GM19025 (cell line): ENCODE results near the gene DENND6A.
A peak's percentile ranks its signal among the peaks of the same experiment; 100 is the strongest.
"Not testable (repeated sequence)": the region's sequence is repeated elsewhere in the genome, so short reads cannot be mapped to it uniquely, and the experiment has no call there.

Experiments
- ATAC-seq: cut with Tn5 transposase; IDR thresholded peaks from one replicate; pipeline ENCODE4 v1.9.1; 2021; ENCODE audit warnings: mild to moderate bottlenecking, low read depth, moderate library complexity; ENCODE audit not compliant: unreplicated experiment

Gene DENND6A, protein sequence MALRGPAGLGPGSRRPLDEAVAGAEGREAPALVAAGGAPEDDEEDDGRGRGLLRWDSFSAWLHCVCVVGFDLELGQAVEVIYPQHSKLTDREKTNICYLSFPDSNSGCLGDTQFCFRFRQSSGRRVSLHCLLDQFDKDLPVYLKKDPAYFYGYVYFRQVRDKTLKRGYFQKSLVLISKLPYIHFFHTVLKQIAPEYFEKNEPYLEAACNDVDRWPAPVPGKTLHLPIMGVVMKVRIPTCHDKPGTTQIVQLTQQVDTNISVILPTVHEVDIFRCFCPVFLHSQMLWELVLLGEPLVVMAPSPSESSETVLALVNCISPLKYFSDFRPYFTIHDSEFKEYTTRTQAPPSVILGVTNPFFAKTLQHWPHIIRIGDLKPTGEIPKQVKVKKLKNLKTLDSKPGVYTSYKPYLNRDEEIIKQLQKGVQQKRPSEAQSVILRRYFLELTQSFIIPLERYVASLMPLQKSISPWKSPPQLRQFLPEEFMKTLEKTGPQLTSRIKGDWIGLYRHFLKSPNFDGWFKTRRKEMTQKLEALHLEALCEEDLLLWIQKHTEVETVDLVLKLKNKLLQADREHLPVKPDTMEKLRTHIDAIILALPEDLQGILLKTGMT

DNA sequence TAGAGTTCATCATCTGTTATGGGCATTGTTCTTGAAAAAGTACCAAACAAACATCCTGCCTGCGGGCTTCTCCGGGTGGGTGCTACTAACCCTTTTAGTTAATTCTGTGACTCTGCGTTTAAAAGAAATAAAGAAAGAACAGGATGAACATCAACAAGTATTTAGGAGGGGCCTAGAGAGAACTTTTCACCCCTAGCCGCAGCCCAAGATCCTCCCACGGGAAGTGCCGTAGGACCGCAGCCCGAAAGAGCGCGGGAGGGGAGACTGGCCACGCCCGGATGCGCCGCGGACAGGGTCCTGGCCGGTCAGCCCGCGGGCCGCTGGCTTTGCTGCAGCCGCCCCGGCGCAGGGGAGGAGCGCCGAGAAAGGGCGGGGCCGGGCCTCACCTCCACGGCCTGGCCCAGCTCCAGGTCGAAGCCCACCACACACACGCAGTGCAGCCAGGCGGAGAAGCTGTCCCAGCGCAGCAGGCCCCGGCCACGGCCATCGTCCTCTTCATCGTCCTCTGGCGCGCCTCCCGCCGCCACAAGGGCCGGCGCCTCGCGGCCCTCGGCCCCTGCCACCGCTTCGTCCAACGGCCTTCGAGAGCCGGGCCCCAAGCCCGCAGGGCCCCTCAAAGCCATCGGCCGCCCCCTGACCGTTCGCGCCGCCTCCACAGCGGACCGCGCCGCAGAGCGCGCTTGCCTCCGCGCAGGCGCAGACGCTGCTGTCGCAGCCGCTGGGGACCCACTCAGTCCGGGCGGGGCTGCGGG lies at the start of gene DENND6A:
Gene DENND6A (minus strand): TSS at position 682 of the 752 bp plus-strand sequence. CDS start 59 bp downstream, at position 623.
- ATAC-seq = peak; percentile 78

DNA sequence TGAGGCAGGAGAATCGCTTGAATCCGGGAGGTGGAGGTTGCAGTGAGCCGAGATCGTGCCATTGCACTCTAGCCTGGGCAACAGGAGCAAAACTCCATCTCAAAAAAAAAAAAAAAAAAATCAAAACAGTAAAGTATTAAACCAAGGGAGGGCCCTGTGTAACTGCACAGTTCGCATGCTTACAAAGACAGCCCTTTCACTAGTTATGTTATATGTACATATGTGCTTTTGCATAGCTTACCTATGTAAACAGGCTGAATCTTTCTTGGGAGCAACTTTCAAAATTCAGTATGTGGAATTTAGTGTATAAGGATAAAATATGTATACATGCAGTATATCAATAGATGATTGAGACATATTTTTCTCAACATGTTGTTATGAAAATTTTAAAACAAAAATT lies 47.1 kb upstream of the DENND6A start:
- no peak for ATAC-seq

DNA sequence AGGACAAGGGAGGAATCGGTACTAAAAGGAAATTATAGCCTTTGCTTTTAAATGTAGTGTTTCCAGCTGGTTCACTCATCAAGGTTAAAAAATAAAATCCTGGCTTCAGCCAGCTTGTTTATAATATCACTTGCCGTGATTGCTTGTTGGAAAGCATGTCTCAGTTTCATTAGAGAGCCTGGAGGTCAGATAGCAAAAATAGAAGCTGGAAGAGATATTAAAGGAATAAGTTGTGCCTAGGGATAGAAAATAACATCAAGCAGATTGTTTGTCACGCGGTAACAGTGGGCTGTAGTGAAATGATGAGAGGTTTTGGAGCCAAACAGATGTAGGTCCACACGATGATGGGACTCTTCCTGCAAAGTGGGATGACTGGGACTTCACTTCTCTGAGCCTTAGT lies 45.5 kb upstream of the DENND6A start:
- no peak for ATAC-seq

DNA sequence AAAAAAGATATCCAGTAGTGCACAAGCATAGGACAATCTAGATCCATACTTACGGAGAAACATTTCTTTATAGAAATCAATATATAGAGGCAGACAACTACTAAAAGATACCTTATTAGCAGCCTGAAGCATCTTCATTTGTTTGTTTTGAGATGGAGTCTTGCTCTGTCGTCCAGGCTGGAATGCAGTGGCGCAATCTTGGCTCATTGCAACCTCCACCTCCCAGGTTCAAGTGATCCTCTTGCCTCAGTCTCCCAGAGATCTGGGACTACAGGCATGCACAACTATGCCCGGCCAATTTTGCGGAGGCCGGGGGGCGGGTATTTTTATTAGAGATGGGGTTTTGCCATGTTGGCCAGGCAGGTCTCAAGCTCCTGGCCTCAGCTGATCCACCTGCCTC lies 45.0 kb upstream of the DENND6A start:
- no peak for ATAC-seq

DNA sequence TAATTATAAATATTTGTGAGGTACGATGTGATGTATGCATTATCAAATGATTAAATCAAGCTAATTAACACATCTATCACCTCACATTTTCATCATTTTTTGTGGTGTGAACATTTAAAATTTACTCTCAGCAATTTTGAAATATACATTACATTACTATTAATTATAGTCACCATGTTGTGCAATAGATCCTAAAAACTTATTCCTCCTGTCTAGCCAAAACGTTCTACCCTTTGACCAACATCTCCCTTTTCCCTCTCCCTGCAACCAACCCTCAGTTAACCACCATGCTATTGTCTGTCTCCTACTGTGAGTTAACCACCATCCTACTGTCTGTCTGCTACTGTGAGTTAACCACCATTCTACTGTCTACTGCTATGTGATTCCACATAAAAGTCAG lies 42.5 kb upstream of the DENND6A start:
- ATAC-seq = no peak

DNA sequence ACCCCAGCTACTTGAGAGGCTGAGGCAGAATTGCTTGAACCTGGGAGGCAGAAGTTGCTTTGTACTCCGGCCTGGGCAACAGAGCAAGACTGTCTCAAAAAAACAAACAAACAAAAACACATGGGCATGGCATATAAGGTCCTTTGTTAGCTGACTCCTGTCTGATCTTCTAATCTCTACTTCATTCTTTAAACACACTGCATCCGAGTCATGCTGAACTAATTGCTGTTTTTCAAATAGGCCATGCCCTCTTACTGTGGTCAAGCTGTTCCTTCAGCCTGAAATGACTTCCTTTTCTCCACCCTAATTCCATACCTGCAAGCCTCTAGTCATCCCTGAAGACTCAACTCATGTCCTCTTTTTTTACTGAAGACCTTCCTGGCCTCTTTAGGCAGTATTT lies 40.9 kb upstream of the DENND6A start:
- no peak for ATAC-seq

DNA sequence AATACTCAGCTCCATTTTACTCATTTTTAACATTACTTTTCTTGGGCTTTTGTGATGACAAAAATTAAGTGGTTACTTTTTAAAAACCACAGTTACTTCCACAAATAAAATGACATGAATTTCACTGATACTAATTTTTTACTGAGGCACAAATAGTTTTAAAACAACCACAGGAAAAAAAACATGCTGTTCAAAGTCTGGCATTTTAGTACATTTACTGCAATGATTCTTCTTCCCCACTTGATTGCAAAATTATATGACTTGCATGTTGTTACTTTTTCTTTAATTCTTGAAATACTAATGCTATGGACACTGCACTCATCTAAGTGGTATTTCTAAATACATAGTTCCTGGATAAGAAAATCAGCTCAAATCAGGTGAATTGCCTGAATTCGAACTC lies 38.4 kb upstream of the DENND6A start:
- no peak for ATAC-seq

DNA sequence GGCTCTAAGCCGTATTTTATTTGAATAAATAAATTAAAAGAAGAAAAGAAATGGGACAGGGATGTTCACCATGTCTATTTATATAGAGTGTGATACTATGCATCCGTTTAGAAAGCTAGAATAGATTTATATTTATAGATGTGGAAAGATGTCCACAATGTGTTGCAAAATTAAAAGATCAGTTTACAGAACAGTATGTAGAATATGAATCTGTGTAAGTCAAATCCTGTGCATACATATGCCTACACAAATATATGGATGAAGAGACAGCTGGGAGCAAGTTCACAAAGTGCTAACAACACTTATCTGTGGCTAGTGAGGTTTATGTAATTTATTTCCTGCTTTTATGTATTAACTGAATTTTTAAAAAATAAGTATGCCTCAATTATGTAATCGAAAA lies 37.8 kb upstream of the DENND6A start:
- ATAC-seq = no peak

DNA sequence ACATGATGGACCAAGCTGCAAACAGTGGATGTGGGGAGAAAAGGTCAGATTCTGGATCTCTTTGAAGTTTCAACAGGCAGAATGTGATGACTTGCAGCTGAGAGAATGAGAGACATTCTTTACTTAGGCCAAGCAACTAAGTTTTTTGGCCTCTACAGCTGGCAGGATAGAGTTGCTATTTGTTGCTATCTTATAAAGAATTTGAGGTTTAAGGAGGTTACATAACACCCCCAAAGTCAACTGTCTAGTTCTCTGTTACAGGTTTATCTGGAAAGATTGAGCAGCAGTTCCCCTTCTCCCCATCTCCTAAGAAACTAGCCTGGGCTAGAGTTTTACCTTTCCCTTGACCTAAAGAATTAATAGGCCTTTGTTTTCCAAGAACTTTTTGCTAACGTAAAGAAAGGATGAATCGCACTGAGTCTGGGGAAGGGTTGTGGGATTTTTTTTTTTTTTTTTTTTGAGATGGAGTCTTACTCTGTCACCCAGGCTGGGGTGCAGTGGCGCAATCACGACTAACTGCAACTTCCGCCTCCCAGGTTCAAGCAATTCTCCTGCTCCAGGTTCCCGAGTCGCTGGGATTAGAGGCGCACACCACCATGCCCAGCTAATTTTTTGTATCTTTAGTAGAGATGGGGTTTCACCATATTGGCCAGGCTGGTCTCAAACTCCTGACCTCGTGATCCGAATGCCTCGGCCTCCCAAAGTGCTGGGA lies 36.6 kb upstream of the DENND6A start:
- ATAC-seq = no peak

DNA sequence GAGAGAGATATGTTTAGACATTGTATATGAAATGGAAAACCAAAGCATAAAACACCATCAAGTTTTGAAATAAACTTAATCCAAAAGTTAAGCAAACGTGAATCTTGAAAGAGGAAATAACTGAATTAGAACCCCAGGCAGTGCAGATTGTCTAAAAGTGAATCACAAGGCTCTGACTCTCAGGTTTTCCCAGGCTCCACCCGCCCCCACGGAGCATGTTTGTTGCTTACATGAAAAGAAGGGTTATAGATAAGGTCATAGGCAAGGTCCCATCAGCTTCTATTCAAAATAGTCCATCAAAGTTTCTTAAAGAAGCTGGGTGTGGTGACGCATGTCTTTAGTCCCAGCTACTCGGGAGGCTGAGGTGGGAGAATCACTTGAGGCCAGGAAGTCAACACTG lies 34.2 kb upstream of the DENND6A start:
- ATAC-seq = no peak

DNA sequence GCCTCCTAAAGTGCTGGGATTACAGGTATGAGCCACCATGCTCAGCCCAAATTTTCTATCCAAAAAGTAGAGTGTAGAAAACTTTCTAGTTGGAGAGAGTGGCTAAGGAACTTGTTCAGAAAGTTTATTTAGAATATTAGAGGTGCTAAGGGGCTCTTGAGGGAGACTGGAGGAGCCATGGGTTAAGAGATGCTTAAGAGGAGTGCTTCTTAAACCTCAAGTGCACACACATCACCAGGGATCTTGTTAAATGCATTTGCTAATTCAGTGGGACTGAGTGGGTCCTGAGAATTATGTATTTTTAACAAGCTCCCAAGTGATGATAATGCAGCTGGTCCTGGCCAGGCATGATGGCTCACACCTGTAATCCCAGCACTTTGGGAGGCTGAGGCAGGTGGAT lies 33.5 kb upstream of the DENND6A start:
- no peak for ATAC-seq

DNA sequence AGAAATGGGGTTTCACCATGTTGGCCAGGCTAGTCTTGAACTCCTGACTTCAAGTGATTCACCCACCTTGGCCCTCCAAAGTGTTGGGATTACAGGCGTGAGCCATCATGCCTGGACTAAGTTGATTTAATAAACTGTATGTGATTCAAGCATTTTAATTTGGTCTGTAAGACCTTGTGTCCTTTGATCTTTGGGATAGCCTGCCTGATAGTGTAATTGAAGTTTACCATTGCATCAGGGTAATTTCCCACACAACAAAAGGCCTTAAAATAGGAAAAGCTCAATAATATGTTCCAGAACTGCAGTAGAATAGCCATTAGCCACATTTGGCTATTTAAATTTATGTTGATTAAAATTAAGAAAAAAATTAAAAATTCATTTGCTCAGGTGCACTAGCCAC lies 25.2 kb upstream of the DENND6A start:
- ATAC-seq = no peak

DNA sequence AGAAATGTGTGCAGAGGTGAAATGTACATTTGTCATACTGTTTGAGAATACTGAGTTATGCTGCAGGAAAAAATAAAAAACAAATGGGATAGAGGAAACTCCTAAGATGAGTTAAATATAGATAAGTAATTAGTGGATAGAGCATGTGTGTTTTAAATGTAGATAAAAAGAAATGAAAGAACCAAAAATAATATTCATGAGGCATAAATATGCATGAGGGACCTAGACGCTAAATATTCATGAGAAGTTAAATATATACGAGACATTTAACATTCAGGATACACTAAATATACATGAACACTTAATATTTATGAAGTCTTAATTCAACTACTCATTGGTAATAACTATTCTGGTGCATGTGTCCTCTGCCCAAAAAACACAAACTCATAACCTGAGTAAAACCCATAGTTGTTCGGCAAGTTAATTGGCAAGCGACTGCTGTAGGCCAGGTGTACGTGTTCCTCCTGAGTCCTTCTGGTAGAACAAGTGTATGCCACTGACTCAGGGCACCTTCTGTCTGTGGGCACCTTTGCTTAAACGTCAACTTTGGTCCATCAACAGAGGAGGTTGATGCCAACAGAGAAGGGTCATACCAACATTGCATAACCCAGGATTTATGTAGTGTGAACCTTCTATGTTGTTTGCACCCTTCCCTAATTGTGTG lies 24.5 kb upstream of the DENND6A start:
- ATAC-seq = no peak

DNA sequence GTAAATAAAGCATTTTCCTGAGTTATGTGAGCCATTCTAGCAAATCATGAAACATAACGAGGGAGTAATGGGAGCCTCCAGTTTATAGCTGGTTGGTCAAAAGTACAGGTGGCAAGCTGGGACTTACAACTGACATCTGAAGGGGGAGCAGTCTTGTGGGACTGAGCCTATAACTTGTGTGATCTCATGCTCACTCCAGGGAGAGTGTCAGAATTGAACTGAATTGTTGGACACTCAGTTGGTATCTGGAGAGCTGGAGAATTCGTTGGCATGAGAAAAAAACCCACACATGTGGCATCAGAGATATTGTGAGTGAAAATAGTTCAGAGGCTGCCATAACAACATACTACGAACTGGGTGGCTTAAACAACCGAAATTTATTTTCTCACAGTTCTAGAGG lies 22.8 kb upstream of the DENND6A start:
- ATAC-seq = no peak

DNA sequence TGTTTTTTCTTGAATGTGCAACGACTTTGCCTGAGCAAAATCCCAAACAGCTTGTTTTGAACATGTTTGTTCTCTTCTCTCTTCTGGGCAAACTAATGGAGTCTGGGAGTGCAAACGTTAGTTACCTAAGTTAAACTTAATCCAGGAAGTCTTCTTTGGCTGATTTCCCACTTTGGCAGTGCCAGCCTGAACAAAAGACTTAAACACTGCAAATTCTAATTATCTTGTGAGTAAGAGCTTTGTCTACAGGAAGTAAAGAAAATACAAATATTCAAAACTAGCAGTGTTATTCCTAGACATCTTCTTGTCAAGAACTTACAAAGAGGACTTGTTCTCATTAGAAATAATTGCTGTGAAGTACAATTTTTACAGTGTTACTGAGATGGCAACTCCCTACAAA lies 16.7 kb upstream of the DENND6A start:
- no peak for ATAC-seq

DNA sequence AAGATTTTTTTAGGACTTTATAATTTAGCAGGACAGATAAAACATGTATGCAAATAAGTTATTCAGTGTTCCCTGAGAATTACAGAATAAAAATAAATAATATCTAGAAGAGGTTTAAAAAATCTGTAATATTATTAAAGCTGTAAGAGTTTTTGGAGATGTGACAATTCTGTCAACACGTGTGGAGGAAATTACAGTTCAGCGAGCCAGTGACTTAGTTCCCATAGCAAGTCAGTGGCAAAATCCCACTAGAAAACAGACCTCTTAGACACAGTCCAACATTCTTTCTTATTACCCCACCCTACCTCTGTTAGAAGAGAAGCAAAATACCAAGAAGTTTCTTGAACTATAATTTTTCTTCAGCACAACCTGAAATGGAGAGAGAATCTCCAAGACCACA lies 16.2 kb upstream of the DENND6A start:
- ATAC-seq = no peak

DNA sequence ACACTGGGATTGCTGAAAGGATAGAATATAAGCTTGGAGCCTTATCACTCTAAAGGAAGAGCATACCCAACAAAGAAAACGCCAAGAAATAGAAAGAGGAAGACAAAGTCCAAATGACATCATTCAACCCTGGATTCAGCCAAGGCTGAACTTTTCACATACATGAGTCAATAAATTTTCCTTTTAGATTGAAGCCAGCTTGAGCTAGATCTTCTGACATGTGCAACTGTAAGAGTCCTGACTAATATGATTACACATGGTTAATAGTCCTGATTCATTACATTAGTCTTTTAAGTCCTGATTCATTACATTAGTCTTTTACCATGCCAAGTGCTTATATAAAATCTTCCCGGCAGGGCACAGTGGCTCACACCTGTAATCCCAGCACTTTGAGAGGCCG lies 13.6 kb upstream of the DENND6A start:
- ATAC-seq = no peak

DNA sequence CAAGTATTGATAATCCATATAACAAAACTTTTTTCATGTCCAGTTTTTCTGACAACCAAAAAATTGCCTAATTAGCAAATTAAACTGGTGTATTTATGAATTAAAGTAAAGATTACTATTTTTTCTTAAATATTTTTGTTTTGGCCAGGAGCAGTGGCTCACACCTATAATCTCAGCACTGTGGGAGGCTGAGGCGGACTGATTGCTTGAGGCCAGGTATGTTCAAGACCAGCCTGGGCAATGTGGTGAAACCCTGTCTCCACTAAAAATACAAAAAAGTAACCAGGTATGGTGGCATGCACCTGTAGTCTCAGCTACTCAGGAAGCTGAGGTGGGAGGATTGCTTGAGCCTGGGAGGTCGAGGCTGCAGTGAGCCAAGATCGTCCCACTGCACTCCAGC lies 12.5 kb upstream of the DENND6A start:
- not testable (repeated sequence) for ATAC-seq

DNA sequence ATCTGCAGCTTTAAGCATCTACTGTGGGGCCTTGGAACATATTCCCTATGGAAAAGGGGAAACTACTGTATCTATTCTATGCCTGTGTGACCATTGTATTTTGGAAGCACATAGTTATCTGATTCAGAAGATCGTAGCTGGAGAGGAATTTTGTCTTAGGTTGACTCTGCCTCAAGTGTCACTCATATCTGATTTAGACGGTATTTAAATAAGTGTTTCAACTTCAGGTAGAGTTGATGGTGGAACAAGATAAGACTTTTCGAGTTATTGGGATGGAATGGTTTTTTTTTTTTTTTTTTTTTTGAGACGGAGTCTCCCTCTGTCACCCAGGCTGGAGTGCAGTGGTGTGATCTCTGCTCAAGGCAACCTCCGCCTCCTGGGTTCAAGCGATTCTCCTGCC lies 8.9 kb upstream of the DENND6A start:
- no peak for ATAC-seq

DNA sequence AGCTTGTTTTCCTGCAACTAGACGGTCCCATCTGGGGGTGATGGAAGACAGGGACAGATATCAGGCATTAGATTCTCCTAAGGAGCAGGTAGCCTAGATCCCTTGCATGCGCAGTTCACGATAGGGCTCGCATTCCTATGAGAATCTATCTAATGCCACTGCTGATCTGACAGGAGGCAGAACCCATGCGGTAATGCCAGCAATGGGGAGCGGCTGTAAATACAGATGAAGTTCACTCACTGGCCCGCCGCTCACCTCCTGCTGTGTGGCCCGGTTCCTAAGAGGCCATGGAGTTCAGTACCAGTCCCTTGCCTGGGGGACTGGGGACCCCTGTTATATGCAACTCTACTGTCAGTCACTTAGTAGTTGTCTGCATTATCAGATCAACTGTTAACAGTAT lies 7.9 kb upstream of the DENND6A start:
- no peak for ATAC-seq
